HTR-8/SVneo (cell line): ENCODE measurements around the gene KMT2C.
"Not testable (repeated sequence)": the region's sequence is repeated elsewhere in the genome, so short reads cannot be mapped to it uniquely, and the experiment has no call there.

ENCODE experiments used
- DNase-seq: peaks from one replicate; pipeline ENCODE4 v3.0.0; 2011; ENCODE audit warnings: low spot score, mixed read lengths; ENCODE audit not compliant: insufficient read length
- FAIRE-seq: peaks from 2 replicates; lab custom pipeline; 2011; peaks lifted over from hg19 to GRCh38; lab: Jason Lieb, UNC

KMT2C gene

GRCh38 chr7:152406491-152406890 is 29.3 kb downstream of the KMT2C start:
- no peak for FAIRE-seq
- no peak for DNase-seq

- FAIRE-seq, DNase-seq: not testable (repeated sequence)
Observed at GRCh38 chr7:152406030-152406429, 29.8 kb downstream of the KMT2C start.

- no peak for DNase-seq
- FAIRE-seq = no peak
Observed at GRCh38 chr7:152403726-152404125, 32.1 kb downstream of the KMT2C start.

GRCh38 chr7:152402384-152403250 is 33.2 kb downstream of the KMT2C start:
- FAIRE-seq (no peak), DNase-seq (no peak)

- FAIRE-seq (no peak), DNase-seq (no peak)
Observed at GRCh38 chr7:152399344-152399743, 36.5 kb downstream of the KMT2C start.

- FAIRE-seq (no peak), DNase-seq (no peak)
Observed at GRCh38 chr7:152395112-152395511, 40.7 kb downstream of the KMT2C start.

GRCh38 chr7:152394214-152394613 is 41.6 kb downstream of the KMT2C start:
- not testable (repeated sequence) for FAIRE-seq, DNase-seq

- DNase-seq (no peak), FAIRE-seq (no peak)
Observed at GRCh38 chr7:152392254-152392653, 43.5 kb downstream of the KMT2C start.

GRCh38 chr7:152386136-152386764 is 49.6 kb downstream of the KMT2C start:
- not testable (repeated sequence) for DNase-seq, FAIRE-seq

GRCh38 chr7:152384235-152385200 is 51.3 kb downstream of the KMT2C start:
- not testable (repeated sequence) for DNase-seq, FAIRE-seq

- FAIRE-seq (no peak), DNase-seq (no peak)
Observed at GRCh38 chr7:152383341-152384234, 52.2 kb downstream of the KMT2C start.

GRCh38 chr7:152382244-152382643 is 53.6 kb downstream of the KMT2C start:
- DNase-seq (no peak), FAIRE-seq (no peak)

- FAIRE-seq, DNase-seq: not testable (repeated sequence)
Observed at GRCh38 chr7:152380931-152381578, 54.7 kb downstream of the KMT2C start.

- not testable (repeated sequence) for FAIRE-seq
Observed at GRCh38 chr7:152378497-152378896, 57.3 kb downstream of the KMT2C start.

GRCh38 chr7:152376716-152377484 is 58.9 kb downstream of the KMT2C start:
- FAIRE-seq, DNase-seq: not testable (repeated sequence)

More at GRCh38 chr7:152378497-152378896, 57.3 kb downstream of the KMT2C start:
- DNase-seq = not testable (repeated sequence)

- no peak for FAIRE-seq
- DNase-seq = no peak
Observed at GRCh38 chr7:152370297-152370696, 65.5 kb downstream of the KMT2C start.

GRCh38 chr7:152369518-152369917 is 66.3 kb downstream of the KMT2C start:
- no peak for DNase-seq
- no peak for FAIRE-seq

GRCh38 chr7:152367170-152367569 is 68.6 kb downstream of the KMT2C start:
- no peak for FAIRE-seq

More at GRCh38 chr7:152367170-152367569, 68.6 kb downstream of the KMT2C start:
- DNase-seq = no peak
